NCI-H1694 (cell line): ENCODE measurements around the gene VENTX.

Source experiments
- DNase-seq: peaks from one replicate; lab custom pipeline; 2025; lab: John Stamatoyannopoulos, UW

Gene VENTX

GRCh38 chr10:133201948-133202725 is 35.5 kb upstream of the VENTX start:
- DNase-seq, result no peak

DNA sequence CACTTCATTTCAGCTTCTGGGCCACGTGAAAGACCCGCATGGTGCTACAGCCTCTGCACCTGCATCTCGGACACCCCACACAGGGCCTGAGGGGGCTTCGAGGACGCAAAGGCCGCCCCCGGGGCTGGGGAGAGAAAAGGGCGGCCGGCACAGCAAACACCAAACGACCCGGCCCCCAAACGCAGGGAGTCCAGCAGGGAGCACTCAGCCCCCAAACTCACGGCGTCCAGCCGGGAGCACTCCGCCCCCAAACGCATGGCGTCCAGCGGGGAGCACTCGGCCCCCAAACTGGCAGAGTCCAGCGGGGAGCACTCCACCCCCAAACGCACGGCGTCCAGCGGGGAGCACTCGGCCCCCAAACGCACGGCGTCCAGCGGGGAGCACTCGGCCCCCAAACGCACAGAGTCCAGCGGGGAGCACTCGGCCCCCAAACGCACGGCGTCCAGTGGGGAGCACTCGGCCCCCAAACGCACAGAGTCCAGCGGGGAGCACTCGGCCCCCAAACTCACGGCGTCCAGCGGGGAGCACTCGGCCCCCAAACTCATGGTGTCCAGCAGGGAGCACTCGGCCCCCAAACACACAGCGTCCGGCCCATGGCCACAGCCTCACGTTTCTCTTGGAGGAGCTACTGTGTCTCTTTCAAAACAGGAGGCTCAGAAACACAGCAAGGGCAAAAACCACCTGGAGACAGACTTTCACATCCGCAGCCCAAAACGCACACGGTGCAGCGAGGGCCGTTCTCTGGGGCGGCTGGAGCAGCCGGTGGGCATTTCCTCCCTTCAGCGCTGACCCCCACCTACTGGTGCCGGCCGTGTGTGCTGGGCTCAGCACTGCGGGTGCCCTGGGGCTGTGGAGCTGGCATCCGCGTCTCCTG is 34.6 kb upstream of the VENTX start:
- DNase-seq, result no peak

DNA sequence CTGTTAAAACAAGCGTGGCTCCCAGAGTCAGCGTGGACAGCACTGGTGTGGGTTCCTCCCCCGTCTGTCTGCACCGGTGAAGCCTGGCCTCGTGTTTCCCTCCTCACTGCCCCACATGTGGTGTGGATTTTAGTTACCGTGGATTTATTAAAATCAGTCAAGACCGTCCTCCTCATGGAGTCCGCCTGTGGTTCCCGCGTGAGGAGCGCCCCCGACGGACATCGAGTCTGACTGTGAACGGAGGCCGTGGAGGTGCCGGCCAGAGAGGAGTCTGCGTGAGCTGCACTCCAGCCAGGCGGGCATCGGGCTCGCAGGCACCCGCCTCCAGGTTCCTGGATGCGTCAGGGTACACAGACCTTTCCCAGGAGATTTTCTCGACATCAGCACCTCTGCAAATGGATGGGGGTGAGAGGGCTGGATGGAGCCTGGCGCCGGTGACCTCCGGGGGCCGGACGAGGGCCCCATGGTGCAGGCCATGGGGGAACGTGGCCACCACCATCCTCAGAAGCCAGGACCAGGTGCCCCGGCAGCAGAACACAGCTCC is 33.9 kb upstream of the VENTX start:
- no peak for DNase-seq

DNA sequence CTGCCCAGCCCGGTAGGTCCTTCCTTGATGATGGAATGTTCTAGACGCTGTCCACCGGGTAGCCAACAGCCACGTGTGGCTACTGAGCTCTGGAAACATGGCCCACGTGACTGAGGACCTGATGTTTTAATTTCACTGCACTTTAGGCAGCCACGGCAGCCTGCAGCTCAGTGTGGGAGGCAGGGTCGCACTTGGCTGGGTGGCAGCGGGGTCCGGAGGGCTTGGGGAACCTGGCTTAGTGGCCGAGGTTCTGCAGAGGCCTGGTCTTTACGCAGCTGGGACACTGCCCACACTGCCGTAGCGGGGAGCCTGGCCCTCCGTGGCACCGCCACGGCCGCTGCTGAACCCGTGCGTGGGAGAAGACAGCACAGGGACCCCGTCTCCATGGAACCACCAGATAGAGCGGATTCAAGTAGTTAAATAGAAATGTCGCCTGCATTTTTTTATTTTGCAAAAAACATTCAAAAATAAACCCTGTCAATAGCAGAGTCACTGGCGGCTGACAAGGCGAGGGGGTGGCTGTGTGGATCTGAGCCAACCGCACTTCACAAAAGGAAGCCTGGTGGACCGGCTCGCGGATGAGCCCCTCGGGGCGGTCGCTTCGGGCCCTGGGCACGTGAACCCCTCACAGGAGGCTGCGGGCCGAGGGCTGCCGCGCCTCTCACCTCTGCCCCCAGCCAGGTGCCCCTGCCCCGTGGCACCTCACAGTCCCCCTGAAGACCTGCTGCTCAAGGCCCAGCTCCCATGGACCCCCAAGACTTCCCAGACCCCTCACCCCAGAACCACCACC is 33.2 kb upstream of the VENTX start:
- DNase-seq, result no peak

- no peak for DNase-seq
Measured at GRCh38 chr10:133205146-133205545, 32.5 kb upstream of the VENTX start.

GRCh38 chr10:133206356-133207040 is 31.2 kb upstream of the VENTX start:
- DNase-seq, result no peak

- DNase-seq, result no peak
Measured at GRCh38 chr10:133207041-133207600, 30.5 kb upstream of the VENTX start.

DNA sequence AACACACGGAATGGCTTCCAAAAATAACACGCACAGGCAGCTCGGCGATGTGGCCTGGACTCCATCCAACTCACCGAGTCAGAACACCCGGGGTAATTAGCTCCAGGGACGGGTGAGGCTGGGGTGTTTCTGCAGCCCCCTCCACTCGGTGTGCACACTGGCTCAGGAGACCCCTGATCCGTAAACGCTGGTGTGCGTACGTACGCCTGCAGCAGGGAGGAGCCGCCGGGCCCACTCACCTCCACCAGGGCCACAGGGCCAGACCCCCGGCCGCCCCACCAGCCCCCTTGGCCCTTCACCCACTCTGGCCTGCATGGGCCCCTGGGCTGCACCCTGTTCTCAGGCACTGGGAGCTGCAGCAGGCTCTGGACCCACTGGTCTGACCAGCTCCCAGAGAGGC is 30.0 kb upstream of the VENTX start:
- no peak for DNase-seq

DNA sequence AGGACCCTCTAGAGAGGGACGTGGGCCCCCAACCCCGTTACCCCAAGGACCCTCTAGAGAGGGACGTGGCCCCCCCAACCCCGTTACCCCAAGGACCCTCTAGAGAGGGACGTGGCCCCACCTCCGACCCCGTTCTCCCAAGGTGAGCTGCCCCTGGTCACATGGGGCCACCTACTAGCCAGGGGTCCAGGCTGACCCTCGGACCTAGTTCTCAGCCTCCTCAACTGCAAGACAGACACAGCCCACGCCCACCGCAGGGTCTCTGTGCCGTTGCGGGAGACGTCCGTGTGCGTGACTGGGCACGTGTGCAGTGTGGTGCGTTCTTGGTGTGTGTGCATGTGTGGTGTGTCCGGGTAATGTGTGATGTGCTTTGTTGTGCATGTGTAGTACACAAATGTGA is 29.2 kb upstream of the VENTX start:
- DNase-seq, result no peak

GRCh38 chr10:133209117-133209516 is 28.5 kb upstream of the VENTX start:
- DNase-seq, result no peak

DNA sequence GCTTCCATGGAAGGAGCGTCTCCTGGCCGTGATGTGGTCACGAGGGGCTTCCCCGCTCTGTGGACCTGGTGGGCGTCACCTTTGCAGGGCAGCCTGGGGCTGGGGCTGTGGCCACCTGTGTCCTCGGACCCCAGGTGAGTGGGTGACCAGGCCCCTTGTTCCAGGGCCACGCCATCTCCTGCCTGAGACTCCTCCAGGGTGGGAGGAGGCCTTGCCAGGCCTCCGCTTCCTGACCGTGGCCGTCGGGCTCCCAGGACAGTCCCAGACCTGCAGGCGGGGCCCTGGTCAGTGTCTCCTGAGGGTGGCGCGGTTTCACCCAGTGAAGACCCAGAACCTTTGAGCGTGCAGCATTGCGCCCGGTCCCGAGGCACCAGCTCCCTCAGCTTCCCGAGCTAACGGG is 28.0 kb upstream of the VENTX start:
- DNase-seq, result no peak

DNA sequence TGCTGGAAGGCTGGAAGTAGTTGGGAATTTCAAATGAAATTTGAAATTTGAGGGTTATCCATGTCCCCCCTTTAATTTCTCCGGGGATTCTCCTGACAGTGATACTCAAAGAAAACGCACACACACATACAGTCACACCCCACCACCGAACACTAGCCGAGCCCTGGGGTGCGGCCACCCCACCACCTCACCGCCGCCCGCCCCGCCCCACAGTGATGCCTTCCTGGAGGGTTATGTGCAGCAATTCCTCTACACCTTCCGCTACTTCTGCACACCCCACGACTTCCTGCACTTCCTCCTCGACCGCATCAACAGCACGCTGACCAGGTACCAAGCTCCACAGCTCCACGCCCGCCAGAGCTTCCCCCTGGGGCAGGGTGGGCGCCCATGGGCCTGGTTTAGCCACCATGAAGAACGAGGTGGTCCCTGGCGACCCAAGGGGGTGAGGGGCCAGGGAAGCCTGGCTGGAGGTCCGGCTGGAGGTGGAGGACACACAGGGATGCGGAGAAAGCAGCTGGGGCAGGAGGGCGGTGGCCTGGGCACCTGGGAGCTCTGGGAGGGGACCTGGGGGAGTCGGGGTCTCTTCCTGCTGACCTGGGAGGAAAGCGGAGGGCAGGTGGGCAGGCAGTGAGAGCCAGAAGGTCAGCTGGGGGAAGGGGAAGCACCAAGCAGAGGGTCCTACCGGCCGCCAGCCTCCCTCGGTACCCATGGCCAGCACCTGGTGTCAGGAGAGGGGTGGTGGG is 27.1 kb upstream of the VENTX start:
- DNase-seq, result no peak

GRCh38 chr10:133211141-133211830 is 26.4 kb upstream of the VENTX start:
- no peak for DNase-seq

DNA sequence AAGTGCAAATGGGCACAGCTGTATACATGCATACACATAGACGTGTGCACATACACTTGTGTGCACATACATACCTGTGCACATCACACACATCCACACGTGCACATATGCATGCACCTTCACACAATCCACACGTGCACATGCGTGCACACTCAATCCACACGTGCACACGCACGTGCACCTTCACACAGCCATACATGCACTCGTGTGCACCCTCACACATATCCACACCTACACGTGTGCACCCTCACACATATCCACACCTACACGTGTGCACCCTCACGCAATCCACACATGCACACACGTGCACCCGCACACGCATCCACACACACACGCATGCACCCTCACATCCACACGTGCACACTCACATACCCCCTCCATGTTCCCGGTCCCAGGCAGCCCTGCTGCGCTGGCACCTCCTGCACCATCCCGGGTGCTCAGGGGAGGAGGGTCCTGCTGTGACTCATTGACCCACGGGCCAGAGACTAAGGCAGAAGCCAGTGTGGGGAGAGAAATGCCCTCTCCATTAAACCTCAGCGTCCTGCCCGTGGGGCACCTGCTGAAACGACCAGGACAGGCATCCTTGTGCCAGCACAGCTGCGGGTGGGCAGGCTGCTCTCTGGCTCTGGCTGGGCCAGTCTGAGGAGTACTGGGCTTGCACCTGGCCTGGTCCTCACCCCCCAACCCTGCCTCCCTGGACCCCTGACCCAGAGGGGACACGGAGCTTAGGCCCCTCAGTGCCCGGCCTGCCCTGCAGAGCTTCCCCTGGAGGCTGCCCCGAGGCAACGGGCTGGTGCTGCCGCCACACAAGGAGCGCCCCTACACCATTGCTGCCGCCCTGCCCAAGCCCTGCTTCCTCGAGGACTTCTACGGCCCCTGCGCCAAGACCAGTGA is 25.4 kb upstream of the VENTX start:
- no peak for DNase-seq

DNA sequence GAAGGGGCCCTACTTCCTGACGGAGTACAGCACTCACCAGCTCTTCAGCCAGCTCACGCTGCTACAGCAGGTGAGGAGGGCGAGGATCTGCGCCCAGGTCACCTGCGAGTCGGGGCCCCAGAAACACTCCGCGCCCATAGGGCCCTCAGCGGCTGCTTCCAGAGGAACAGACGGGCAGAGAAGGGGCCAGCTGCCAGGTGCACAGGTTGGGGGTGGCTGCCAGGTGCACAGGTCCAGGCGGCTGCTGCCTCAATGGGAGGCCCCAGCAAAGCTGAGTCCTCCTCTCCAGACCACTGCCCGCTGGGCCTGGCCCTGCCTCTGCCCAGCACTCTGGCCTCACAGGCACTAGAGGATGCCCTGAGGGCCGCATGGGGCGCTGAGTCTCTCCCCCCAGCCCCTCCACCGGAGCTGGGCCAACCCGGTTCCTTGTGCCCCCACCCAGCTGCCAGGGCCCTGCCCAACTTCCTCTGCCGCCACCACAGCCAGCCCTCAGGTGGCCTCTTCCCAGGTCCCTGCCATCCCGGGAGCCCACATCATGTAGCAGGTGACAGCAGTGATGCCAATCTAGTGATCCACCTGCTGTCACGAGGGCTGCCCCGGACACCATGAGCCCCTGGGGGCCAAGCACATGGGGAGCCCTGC is 24.7 kb upstream of the VENTX start:
- no peak for DNase-seq

DNA sequence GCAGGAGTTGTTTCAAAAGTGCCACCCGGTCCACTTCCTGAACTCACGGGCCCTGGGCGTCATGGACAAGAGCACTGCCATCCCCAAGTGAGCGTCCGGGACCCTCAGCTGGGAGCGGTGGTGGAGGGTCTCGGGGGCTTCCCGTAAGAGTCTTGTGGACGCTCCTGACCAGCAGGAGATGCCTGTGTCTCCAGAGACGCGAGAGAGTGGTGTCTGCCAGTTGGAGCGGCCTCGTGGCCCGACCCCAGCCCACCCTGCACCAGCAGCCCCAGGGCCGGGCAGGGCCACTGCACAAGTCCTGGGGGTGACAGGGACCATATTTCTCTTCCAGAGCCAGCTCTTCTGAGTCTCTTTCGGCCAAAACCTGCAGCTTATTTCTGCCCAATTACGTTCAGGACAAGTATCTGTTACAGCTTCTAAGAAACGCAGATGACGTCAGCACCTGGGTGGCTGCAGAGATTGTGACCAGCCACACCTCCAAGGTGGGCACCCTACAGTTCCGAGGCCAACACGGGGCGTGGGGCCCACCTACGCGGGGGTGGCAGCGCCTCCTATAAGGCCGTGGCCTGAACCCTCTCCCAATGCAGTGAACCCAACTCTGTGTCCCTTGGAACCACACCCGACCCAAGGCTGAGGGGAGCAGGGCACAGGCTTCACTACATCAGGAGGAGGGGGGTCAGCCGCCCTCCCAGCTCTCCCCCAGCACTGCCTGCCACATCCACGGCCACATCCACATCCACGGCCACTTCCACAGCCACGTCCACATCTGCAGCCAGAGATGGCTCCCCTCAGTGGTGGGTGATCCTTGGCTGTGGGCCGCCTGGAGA is 23.8 kb upstream of the VENTX start:
- no peak for DNase-seq
